Muscle layer of duodenum (tissue), 2 donors: ENCODE measurements around the gene ARHGAP27.
A peak's percentile ranks its signal among the peaks of the same experiment; 100 is the strongest.

ENCODE experiments used
- H3K27ac ChIP-seq: one replicate; pipeline ENCODE4 v1.7.0; 2013; ENCODE audit warnings: mild to moderate bottlenecking, low read length
- H3K27me3 ChIP-seq: one replicate; pipeline ENCODE4 v1.7.0; 2013; ENCODE audit warnings: low read depth, mild to moderate bottlenecking, control low read depth, low read length
- H3K36me3 ChIP-seq, 2 donors: one replicate each; pipeline ENCODE4 v1.7.0; 2013; ENCODE audit warnings: low read length in 2 of 2, control low read depth in 1 of 2, mild to moderate bottlenecking in 1 of 2; ENCODE audit not compliant: insufficient read depth in 2 of 2, control insufficient read depth in 1 of 2
- H3K4me1 ChIP-seq, 2 donors: one replicate each; pipeline ENCODE4 v1.7.0; 2013; ENCODE audit warnings: low read length in 2 of 2, mild to moderate bottlenecking in 2 of 2, control low read depth in 1 of 2, moderate library complexity in 1 of 2; ENCODE audit not compliant: insufficient read depth in 2 of 2, control insufficient read depth in 1 of 2
- H3K4me3 ChIP-seq, 2 donors: one replicate each; pipeline ENCODE4 v1.7.0; 2013; ENCODE audit warnings: low read length in 2 of 2, low read depth in 1 of 2, mild to moderate bottlenecking in 1 of 2
- H3K9me3 ChIP-seq, 2 donors: one replicate each; pipeline ENCODE4 v1.7.0; 2013; ENCODE audit warnings: low read length in 2 of 2, control low read depth in 1 of 2, mild to moderate bottlenecking in 1 of 2; ENCODE audit not compliant: control insufficient read depth in 1 of 2
- donor health status: healthy.

The ARHGAP27 gene

DNA sequence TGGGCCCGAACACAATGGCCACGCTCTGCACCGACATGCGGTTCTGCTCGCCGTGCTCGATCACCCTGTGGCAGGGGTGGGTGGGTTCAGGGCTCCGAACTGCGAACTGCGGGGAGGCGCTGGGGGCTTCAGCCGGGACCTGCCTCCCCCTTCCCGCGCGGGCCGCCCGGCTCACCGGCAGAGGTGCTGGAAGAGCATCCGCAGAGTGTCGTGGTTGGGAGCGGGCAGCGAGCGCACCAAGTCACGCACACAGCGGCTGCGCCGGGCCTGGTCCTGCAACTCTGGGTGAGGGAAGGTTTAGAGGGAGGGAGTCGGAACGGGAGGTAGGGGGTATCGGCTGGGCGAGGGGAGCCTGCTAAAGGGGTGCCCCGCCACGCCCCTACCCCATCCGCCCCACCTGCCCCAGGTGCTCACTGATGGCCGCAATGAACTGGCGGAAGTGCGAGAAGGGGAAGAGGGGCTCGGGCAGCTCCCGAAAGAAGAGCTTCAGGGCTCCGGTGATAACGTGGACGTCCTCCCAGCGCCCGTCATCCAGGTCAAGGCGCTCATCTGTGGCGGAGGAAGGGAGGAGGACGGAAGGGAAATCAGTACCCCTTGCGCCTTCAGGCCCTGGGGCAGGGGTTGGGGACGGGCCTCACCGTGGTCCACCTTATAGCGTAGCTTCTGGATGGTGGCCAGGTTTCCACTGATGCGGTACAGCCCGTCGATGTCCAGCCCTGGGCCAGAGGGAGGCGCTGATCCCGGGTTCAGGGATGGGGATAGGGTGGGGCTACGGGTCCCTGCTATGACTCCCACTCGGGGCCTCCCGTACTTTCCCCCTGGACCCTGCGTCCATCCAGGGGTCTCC, 36.9 kb downstream of the ARHGAP27 start:
- Histone ChIP-seq H3K36me3 (peaks cover 0 to 30% of the 10 kb centered on the region in 2 donors), H3K27ac (no peak overlapping the region), H3K4me1 (peaks cover 0 to 11% of the 10 kb centered on the region in 2 donors)

DNA sequence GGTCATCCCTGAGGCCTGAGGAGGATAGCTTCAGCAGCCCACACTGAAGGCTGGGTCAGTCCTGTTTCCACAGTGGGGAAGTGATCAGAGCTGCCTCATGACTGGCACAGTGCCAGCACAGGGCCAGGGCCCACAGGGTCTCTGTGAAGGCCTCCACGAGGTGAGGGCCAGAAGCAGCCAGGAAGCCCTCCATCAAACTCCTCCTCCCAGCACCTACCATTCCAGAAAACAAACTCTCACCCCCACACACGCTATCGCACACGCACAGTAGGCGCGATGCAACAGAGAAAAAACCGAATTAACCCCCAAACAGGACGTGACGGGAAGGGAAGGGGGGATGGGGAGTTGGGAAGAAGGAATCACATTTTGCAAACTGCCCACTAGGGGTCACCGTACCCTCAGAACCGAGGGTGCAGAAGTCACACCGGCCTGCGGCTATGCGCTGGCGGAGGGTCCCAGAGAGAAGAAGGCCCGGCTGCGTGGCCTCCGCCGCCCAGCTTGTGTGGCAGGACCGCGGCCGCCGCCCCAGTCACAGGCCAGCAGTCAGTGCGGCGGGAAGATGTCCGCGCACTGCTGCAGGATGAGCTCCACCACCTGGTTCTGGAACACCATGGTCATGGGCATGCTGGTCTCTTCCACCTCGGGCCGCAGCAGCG, 37.6 kb downstream of the ARHGAP27 start:
- Histone ChIP-seq H3K9me3 (no peaks in the 10 kb centered on the region), H3K4me3 (peak overlapping the region in 1 of 2 donors; percentile 53), H3K4me1 (peaks cover 0 to 11% of the 10 kb centered on the region in 2 donors), H3K27ac (no peak overlapping the region), H3K36me3 (peaks cover 0 to 25% of the 10 kb centered on the region in 2 donors), H3K27me3 (no peaks in the 10 kb centered on the region)

More for the DNA sequence above, 36.9 kb downstream of the ARHGAP27 start:
- H3K4me3 ChIP-seq: peak overlapping the region in 1 of 2 donors; percentile 53
- no peaks in the 10 kb centered on the region for H3K9me3 ChIP-seq
- no peaks in the 10 kb centered on the region for H3K27me3 ChIP-seq

DNA sequence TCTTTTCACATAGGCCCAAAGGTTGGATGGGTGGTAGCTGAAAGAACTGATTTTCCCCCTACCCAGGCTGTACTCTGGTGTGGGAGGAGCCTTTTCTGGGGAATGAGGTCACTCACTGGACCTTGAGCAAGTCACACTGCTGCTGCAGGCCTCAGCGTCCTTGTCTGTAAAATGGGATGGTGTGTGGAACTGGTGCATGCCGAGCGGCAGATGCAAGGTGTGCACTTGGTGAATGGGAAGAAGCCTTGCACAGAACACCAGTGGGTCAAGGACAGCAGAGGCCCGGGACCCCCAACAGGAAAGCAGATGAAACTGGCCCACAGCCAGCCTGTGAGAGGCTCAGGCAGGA, 38.1 kb downstream of the ARHGAP27 start:
- H3K9me3 ChIP-seq: no peaks in the 10 kb centered on the region
- no peaks in the 10 kb centered on the region for H3K27me3 ChIP-seq
- H3K36me3 ChIP-seq: peaks cover 0 to 20% of the 10 kb centered on the region in 2 donors
- H3K4me3 ChIP-seq: no peak overlapping the region
- H3K4me1 ChIP-seq: peaks cover 0 to 11% of the 10 kb centered on the region in 2 donors
- no peak overlapping the region for H3K27ac ChIP-seq

DNA sequence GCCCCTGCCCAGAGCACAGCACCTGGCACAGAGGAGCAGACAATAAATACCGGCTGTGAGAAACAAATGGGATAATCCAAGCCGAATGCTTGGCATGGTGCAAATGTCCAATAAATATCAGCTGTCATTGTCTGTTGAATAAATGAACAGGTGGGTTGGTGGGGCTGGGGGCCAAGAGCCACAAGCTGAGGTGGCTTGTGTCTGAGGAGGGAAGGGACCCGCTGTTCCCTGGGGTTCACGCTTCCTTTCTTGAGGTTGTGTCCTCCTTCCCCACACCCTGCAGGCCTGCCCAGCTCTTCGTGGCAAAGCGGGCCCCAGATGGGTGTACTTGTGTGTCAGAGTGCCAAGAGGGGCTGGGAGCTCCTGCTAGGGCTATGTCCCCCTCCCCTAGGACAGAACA, 38.6 kb downstream of the ARHGAP27 start:
- Histone ChIP-seq H3K4me3 (no peak overlapping the region), H3K36me3 (peaks cover 0 to 19% of the 10 kb centered on the region in 2 donors), H3K27ac (no peak overlapping the region), H3K27me3 (no peaks in the 10 kb centered on the region), H3K4me1 (peaks cover 0 to 11% of the 10 kb centered on the region in 2 donors), H3K9me3 (no peaks in the 10 kb centered on the region)

DNA sequence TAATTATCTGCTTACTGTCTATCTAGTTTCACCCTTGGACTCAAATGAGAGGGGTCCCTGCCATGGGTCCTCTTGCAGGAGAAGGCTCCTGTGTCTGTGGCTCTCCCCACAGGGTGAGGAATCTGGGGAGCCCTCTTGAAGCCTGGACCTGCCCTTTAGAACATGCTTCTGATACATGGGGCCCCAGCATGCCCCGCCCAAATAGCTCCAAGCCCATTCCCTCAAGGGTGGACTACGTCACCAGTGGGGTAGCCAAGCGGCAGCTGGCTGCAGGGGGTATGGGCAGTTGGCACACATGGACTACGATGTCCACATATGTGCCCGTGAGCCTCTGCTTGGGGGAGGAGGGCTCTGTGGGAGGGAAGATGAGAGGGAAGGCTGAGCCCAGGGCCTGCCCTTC, 39.3 kb downstream of the ARHGAP27 start:
- Histone ChIP-seq H3K4me3 (no peak overlapping the region), H3K27me3 (no peaks in the 10 kb centered on the region), H3K27ac (no peak overlapping the region), H3K36me3 (peaks cover 0 to 14% of the 10 kb centered on the region in 2 donors), H3K9me3 (no peaks in the 10 kb centered on the region), H3K4me1 (peaks cover 0 to 11% of the 10 kb centered on the region in 2 donors)

DNA sequence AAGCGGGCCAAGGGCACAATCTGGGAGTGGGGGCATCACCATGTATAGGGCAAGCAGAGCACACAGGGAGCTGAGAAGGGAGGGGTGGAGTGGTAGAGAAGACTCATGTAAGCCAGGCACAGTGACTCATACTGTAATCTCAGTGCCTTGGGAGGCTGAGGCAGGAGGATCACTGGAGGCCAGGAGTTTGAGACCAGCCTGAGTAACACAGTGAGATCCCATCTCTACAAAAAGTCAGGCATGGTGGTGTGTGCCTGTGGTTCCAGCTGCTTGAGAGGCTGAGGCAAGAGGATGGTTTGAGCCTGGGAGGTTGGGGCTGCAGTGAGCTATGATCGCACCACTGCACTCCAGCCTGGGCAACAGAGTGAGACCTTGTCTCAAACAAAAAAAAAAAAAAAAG, 40.8 kb downstream of the ARHGAP27 start:
- Histone ChIP-seq H3K27ac (no peak overlapping the region), H3K36me3 (peaks cover 0 to 1% of the 10 kb centered on the region in 2 donors), H3K4me3 (no peak overlapping the region), H3K4me1 (peaks cover 0 to 11% of the 10 kb centered on the region in 2 donors), H3K9me3 (no peaks in the 10 kb centered on the region), H3K27me3 (no peaks in the 10 kb centered on the region)

DNA sequence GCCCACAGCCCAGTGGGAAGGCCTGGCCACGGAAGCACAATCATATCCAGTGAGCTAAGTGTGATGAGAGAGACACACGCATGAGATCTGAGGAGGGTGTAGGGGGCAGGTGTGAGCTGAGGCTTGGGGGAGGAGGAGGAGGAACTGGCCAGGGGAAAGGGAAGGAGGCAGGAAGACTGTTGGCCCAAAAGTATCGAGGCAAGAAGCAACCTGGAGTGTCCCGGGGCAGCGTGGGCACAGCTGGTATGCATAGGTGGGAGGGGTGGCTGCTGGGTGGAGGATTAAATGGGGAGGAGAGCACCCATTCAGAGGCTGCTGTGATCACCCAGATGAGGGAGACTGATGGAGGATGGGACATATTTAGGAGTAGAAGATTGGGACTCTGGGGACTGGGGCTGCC, 41.4 kb downstream of the ARHGAP27 start:
- Histone ChIP-seq H3K36me3 (no peaks in the 10 kb centered on the region), H3K27me3 (no peaks in the 10 kb centered on the region), H3K4me3 (no peak overlapping the region), H3K9me3 (no peaks in the 10 kb centered on the region), H3K4me1 (peaks cover 0 to 11% of the 10 kb centered on the region in 2 donors), H3K27ac (no peak overlapping the region)

DNA sequence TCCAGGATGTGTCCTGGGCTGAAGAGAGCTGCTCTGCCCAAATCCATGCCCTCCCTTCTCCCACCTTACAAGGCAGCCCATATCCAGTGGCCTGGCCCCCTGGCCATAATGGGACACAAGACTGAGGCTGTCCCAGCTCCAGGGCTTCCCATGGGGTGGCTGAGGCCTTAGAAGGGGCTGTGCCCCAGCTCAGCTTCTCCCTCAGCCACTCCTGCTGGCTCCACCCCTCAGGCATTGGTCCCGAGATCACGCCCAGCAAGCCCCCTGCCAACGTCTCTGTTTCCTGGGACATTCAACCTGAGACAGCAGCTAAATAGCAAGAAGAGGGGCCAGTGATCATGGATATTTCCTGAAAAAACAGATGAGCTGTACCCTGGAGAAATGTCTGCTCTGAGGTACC, 43.3 kb downstream of the ARHGAP27 start:
- Histone ChIP-seq H3K27me3 (no peaks in the 10 kb centered on the region), H3K4me1 (no peaks in the 10 kb centered on the region), H3K27ac (no peak overlapping the region), H3K36me3 (no peaks in the 10 kb centered on the region), H3K9me3 (no peaks in the 10 kb centered on the region), H3K4me3 (no peak overlapping the region)

DNA sequence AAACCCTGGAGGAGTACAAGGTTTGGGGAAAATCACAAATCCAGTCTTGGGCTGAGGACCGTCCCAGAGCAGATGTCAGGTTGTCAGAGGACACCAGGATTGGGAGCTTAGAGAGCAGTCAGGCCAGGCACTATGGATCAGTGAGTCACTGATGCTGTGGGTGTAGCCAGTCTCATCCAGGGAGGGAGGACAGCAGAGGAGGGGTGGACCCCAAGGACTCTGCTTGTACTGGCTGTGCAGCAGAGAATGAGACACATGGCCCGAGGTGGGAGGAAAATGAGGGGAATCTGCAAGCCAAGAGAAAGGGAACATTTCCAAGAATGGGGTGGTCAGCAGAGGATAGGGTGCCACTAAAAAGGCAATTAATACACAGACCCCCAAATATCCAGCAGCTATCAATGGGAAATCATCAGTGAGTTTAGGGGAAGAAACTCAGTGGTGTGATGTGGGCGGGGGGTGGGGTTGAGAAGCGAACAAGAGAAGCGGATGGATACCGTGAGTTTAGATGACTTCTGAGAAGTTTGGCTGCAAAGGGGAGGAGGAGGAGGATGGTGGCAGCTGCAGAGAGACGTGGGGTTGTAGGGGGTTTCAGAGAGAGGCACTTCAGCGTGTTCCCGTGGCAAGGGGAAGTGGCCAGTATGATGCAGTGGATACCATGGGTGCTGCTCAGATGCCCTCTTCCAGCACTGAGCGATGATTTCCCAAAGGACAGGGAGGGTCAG, 43.9 kb downstream of the ARHGAP27 start:
- Histone ChIP-seq H3K4me1 (no peaks in the 10 kb centered on the region), H3K27me3 (no peaks in the 10 kb centered on the region), H3K9me3 (no peaks in the 10 kb centered on the region), H3K27ac (no peak overlapping the region), H3K36me3 (no peaks in the 10 kb centered on the region), H3K4me3 (no peak overlapping the region)

DNA sequence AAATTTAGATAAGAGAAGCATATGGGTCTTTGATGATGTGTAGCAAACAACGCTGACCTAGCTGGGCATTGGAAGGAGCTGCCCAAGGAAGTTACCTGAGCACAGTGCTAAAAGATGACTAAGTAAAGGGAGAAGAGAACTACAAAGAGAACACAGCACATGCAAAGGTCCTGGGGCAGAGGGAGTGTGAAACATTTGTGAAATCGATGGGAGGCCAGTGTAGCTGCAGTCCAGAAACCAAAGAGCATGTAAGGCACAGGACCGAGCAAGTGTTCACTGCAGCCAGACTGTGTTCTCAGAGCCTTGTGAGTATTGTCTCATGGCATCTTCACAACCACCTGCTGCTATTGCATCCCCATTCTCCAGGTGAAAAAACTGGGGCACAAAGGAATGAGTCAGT, 44.9 kb downstream of the ARHGAP27 start:
- no peak overlapping the region for H3K27ac ChIP-seq
- no peaks in the 10 kb centered on the region for H3K27me3 ChIP-seq
- H3K9me3 ChIP-seq: no peaks in the 10 kb centered on the region
- H3K36me3 ChIP-seq: no peaks in the 10 kb centered on the region
- no peaks in the 10 kb centered on the region for H3K4me1 ChIP-seq
- no peak overlapping the region for H3K4me3 ChIP-seq

DNA sequence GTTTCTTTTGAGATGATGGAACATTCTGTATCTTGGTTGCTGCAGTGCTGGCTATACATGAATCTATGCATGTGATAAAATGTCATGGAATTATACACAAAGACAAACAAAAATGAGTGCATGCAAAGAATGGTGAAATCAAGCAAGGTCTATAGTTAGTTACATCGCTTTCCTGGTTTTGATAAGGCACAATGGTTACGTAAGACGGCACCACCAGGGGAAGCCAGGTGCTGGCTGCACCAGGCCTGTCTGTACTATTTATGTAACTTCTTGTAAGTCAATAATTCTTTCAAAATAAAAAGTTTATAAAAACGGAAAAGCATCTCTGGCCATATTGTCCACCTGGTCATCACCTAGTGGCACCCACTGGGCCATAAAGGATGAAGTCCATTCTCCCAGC, 46.5 kb downstream of the ARHGAP27 start:
- Histone ChIP-seq H3K9me3 (no peaks in the 10 kb centered on the region), H3K4me1 (no peaks in the 10 kb centered on the region), H3K27me3 (no peaks in the 10 kb centered on the region), H3K36me3 (no peaks in the 10 kb centered on the region), H3K4me3 (no peak overlapping the region), H3K27ac (no peak overlapping the region)
